ENCODE data around the gene RAB2B. TPM values are rescaled to one million over a fixed set of nuclear protein-coding genes. Genes with fewer than 3 reads are reported as not detected.

The RAB2B gene
- total RNA-seq, 1 donor from 2014 or later = 54.2 TPM

DNA sequence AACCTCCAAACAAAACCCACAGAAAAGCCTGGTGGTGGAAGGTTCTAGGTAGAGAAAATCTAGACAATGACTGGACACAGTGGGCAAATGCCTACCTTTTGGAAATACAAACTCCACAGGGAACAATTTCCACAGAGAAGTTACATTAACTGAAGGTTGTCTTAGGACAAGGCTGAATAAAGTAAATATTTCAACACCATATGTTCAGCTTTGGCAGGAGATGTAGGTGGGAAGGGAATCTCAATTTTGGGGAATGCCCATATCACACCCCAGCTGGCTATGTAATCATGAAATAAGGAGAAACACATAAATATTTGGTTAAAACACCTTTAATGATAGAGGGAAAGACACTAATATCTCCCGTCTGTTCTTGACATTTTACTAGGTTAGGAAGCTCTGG is 44.0 kb upstream of the RAB2B start:
- TF ChIP-seq, protein P1, sequence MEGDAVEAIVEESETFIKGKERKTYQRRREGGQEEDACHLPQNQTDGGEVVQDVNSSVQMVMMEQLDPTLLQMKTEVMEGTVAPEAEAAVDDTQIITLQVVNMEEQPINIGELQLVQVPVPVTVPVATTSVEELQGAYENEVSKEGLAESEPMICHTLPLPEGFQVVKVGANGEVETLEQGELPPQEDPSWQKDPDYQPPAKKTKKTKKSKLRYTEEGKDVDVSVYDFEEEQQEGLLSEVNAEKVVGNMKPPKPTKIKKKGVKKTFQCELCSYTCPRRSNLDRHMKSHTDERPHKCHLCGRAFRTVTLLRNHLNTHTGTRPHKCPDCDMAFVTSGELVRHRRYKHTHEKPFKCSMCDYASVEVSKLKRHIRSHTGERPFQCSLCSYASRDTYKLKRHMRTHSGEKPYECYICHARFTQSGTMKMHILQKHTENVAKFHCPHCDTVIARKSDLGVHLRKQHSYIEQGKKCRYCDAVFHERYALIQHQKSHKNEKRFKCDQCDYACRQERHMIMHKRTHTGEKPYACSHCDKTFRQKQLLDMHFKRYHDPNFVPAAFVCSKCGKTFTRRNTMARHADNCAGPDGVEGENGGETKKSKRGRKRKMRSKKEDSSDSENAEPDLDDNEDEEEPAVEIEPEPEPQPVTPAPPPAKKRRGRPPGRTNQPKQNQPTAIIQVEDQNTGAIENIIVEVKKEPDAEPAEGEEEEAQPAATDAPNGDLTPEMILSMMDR (IDR thresholded peaks at IDR 0.05) = no peak
- TF ChIP-seq EZH2phosphoT487 (IDR thresholded peaks at IDR 0.05) (no peak), EZH2 (IDR thresholded peaks at IDR 0.05) (no peak)
- peak overlapping the region; percentile 52 for H3K4me3 Mint-ChIP-seq
- peaks cover 52% of the 10 kb centered on the region for H3K4me1 Mint-ChIP-seq
- peaks cover 3% of the 10 kb centered on the region for H3K9me3 Mint-ChIP-seq
- peaks cover 12% of the 10 kb centered on the region for H3K27me3 Mint-ChIP-seq (ENCODE audit: insufficient read depth, low read depth)
- Histone ChIP-seq H2AFZ (replicated peaks) (no peak overlapping the region), H3K4me3 (peak overlapping the region; percentile 23), H3K36me3 (peaks cover 23% of the 10 kb centered on the region), H3K9ac (no peak overlapping the region), H3K4me1 (peaks cover 73% of the 10 kb centered on the region), H3K9me3 (ENCODE audit: low read depth) (no peaks in the 10 kb centered on the region), H3K79me2 (ENCODE audit: low read depth) (peaks cover 67% of the 10 kb centered on the region), H3K4me2 (peak overlapping the region; percentile 92), H3K27ac (peak overlapping the region; percentile 76), H3F3A (ENCODE audit: low read depth) (peaks cover 83% of the 10 kb centered on the region), H3K27me3 (no peaks in the 10 kb centered on the region), H4K20me1 (ENCODE audit: low read depth) (peaks cover 75% of the 10 kb centered on the region)
- H3K36me3 Mint-ChIP-seq = peaks cover 49% of the 10 kb centered on the region
- no peak overlapping the region for H3K27ac Mint-ChIP-seq
- no peak for DNase-seq (ENCODE audit: low spot score)

DNA sequence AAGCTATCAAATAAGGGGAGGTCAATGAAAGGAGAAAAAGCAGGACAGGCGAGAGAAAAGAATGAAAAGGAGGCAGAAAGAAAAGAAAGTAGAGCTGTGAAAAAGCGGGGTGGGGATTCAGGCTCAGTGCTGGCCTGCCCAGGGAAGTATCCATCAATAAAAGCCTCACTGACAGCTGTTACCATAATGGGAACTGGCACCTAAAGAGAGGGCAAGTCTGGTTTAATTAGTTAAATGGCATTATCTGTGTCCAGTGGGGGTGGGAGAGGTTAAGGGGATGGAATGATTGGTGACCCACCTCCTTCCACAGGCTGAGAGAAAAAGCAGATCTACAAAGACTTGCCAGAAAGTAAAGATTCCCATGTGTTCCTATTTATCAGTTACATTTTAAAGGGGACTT is 42.0 kb upstream of the RAB2B start:
- TF ChIP-seq EZH2 (IDR thresholded peaks at IDR 0.05) (no peak), EZH2phosphoT487 (IDR thresholded peaks at IDR 0.05) (no peak)
- TF ChIP-seq, protein P1 (IDR thresholded peaks at IDR 0.05) = no peak
- H2AFZ ChIP-seq (replicated peaks) = no peak overlapping the region
- peaks cover 47% of the 10 kb centered on the region for H3K79me2 ChIP-seq (ENCODE audit: low read depth)
- H3K36me3 ChIP-seq = peaks cover 23% of the 10 kb centered on the region
- H3K4me1 ChIP-seq = peaks cover 65% of the 10 kb centered on the region
- Mint-ChIP-seq H3K4me1 (peaks cover 46% of the 10 kb centered on the region), H3K36me3 (peaks cover 33% of the 10 kb centered on the region), H3K9me3 (peaks cover 2% of the 10 kb centered on the region), H3K27me3 (ENCODE audit: insufficient read depth, low read depth) (peaks cover 4% of the 10 kb centered on the region), H3K27ac (peak overlapping the region; percentile 68), H3K4me3 (no peak overlapping the region)
- peaks cover 54% of the 10 kb centered on the region for H4K20me1 ChIP-seq (ENCODE audit: low read depth)
- peaks cover 89% of the 10 kb centered on the region for H3F3A ChIP-seq (ENCODE audit: low read depth)
- H3K9me3 ChIP-seq (ENCODE audit: low read depth) = no peaks in the 10 kb centered on the region
- peak; percentile 73 for DNase-seq (ENCODE audit: low spot score)
- peak overlapping the region; percentile 76 for H3K27ac ChIP-seq
- no peaks in the 10 kb centered on the region for H3K27me3 ChIP-seq
- peak overlapping the region; percentile 58 for H3K4me2 ChIP-seq
- H3K4me3 ChIP-seq = peak overlapping the region; percentile 20
- no peak overlapping the region for H3K9ac ChIP-seq

GRCh38 chr14:21514341-21514740 is 37.6 kb upstream of the RAB2B start:
- H3K4me2 ChIP-seq = no peak overlapping the region
- Mint-ChIP-seq H3K4me1 (peaks cover 42% of the 10 kb centered on the region), H3K9me3 (peaks cover 5% of the 10 kb centered on the region), H3K27ac (peak overlapping the region; percentile 79), H3K27me3 (ENCODE audit: insufficient read depth, low read depth) (peaks cover 2% of the 10 kb centered on the region), H3K36me3 (peaks cover 6% of the 10 kb centered on the region), H3K4me3 (no peak overlapping the region)
- H3K27ac ChIP-seq = no peak overlapping the region
- H3K4me3 ChIP-seq = no peak overlapping the region
- no peaks in the 10 kb centered on the region for H3K27me3 ChIP-seq
- no peak overlapping the region for H2AFZ ChIP-seq (replicated peaks)
- no peak for DNase-seq (ENCODE audit: low spot score)
- no peak overlapping the region for H3K9ac ChIP-seq
- H3K79me2 ChIP-seq (ENCODE audit: low read depth) = peaks cover 22% of the 10 kb centered on the region
- H3F3A ChIP-seq (ENCODE audit: low read depth) = peaks cover 54% of the 10 kb centered on the region
- H3K36me3 ChIP-seq = no peaks in the 10 kb centered on the region
- H3K9me3 ChIP-seq (ENCODE audit: low read depth) = no peaks in the 10 kb centered on the region
- H3K4me1 ChIP-seq = peaks cover 37% of the 10 kb centered on the region
- peaks cover 17% of the 10 kb centered on the region for H4K20me1 ChIP-seq (ENCODE audit: low read depth)
- TF ChIP-seq EZH2phosphoT487 (IDR thresholded peaks at IDR 0.05) = no peak
- TF ChIP-seq, protein P1 (IDR thresholded peaks at IDR 0.05) = no peak
- TF ChIP-seq EZH2 (IDR thresholded peaks at IDR 0.05) = no peak

Measured in neural progenitor cell (in vitro differentiated cells).